ENCODE measurements around the gene MAGEC2.

The MAGEC2 gene

DNA sequence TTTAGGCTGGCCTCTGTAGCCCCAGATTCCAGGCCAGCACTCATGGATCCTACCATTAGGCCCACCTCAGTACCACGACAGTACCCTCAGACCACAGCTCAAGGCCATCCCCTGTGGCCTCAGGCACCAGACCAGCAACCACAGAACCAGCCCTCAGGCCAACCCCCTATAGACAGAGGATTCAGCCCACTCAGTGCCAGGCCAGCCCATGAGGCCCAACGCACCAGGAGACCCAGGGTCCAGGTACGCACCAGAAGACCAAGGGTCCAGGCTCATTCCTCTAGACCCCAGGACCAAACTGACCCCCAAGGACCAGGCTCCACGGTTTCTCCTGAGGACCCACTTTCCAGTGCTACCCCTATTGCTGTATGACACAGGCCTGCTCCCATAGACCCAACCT is 39.5 kb upstream of the MAGEC2 start:
- no peaks in the 10 kb centered on the region for H3K36me3 Mint-ChIP-seq (ENCODE audit: low read depth)
- peaks cover 4% of the 10 kb centered on the region for H3K27me3 Mint-ChIP-seq (ENCODE audit: low read depth, poor library complexity)
- H3K4me1 Mint-ChIP-seq = no peaks in the 10 kb centered on the region
- peak overlapping the region; percentile 29 for H3K27ac Mint-ChIP-seq
- TF ChIP-seq, protein P1, sequence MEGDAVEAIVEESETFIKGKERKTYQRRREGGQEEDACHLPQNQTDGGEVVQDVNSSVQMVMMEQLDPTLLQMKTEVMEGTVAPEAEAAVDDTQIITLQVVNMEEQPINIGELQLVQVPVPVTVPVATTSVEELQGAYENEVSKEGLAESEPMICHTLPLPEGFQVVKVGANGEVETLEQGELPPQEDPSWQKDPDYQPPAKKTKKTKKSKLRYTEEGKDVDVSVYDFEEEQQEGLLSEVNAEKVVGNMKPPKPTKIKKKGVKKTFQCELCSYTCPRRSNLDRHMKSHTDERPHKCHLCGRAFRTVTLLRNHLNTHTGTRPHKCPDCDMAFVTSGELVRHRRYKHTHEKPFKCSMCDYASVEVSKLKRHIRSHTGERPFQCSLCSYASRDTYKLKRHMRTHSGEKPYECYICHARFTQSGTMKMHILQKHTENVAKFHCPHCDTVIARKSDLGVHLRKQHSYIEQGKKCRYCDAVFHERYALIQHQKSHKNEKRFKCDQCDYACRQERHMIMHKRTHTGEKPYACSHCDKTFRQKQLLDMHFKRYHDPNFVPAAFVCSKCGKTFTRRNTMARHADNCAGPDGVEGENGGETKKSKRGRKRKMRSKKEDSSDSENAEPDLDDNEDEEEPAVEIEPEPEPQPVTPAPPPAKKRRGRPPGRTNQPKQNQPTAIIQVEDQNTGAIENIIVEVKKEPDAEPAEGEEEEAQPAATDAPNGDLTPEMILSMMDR (IDR thresholded peaks at IDR 0.05) = no peak
- no peak for DNase-seq
- H3K4me3 Mint-ChIP-seq = no peak overlapping the region
- peaks cover 52% of the 10 kb centered on the region for H3K9me3 Mint-ChIP-seq

DNA sequence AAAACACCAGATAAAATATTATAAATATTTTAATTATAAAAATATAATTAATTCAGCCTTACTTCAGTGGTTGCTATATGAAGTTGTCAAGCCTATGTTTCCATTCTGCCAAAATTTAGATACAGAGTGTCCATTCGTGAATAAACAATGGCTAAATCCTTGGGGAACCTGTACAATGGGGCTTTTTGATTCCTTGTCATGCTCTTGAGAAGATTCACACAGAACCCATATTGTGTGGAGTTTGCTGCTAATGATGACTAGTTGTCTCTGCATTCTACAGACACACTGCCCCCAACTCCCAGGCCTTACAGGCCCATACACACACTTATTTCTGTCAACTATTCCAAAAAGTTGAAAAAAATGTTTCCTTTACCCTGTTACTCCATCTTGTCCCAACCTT is 33.4 kb upstream of the MAGEC2 start:
- Mint-ChIP-seq H3K36me3 (ENCODE audit: low read depth) (no peaks in the 10 kb centered on the region), H3K9me3 (peaks cover 53% of the 10 kb centered on the region), H3K27ac (no peak overlapping the region), H3K27me3 (ENCODE audit: low read depth, poor library complexity) (peaks cover 4% of the 10 kb centered on the region), H3K4me3 (no peak overlapping the region), H3K4me1 (no peaks in the 10 kb centered on the region)
- DNase-seq = no peak
- TF ChIP-seq, protein P1 (IDR thresholded peaks at IDR 0.05) = no peak

DNA sequence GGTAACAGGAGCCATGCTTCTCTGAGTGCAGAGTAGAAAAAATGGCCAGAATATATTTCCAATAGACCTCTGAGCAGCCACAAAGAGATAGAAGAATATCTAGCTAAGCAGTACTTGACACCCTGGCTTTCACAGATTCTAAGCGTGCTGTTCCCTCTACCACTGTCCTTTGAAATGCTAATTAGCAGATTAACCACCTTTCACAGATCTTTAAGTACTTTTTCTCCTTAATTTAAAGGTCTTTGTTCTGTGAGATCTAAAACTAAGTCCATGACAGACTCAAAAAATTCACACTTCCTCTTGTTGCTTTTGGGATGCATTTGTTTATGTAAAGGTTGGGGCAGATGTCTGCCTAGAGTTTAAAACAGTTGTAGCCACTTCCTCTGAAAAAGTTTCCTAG is 28.3 kb upstream of the MAGEC2 start:
- Mint-ChIP-seq H3K27ac (no peak overlapping the region), H3K4me1 (no peaks in the 10 kb centered on the region), H3K36me3 (ENCODE audit: low read depth) (no peaks in the 10 kb centered on the region), H3K27me3 (ENCODE audit: low read depth, poor library complexity) (no peaks in the 10 kb centered on the region), H3K9me3 (peaks cover 30% of the 10 kb centered on the region), H3K4me3 (no peak overlapping the region)
- TF ChIP-seq, protein P1 (IDR thresholded peaks at IDR 0.05) = no peak
- DNase-seq = no peak

DNA sequence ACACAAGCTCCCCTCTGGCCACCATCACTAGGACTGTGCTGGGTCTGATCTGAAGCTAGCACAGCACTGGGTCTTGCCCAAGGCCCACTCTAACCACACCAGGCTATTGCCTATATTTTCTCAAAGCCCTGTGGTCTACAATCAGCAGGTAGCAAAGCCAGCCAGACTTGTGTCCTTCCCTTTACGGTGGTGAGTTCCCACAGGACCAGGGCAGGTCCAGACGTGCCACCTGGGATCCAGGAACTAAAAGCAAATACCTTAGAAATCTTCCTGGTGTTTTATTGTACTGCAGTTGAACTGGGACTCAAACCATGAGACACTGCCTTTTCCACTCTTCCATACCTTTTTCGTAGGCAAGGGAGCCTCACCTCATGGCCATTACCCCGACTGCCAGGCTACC is 9.0 kb upstream of the MAGEC2 start:
- H3K27me3 Mint-ChIP-seq (ENCODE audit: low read depth, poor library complexity) = no peaks in the 10 kb centered on the region
- H3K36me3 Mint-ChIP-seq (ENCODE audit: low read depth) = no peaks in the 10 kb centered on the region
- no peak overlapping the region for H3K27ac Mint-ChIP-seq
- H3K9me3 Mint-ChIP-seq = peaks cover 32% of the 10 kb centered on the region
- DNase-seq = no peak
- H3K4me1 Mint-ChIP-seq = no peaks in the 10 kb centered on the region
- H3K4me3 Mint-ChIP-seq = no peak overlapping the region
- TF ChIP-seq, protein P1 (IDR thresholded peaks at IDR 0.05) = no peak

DNA sequence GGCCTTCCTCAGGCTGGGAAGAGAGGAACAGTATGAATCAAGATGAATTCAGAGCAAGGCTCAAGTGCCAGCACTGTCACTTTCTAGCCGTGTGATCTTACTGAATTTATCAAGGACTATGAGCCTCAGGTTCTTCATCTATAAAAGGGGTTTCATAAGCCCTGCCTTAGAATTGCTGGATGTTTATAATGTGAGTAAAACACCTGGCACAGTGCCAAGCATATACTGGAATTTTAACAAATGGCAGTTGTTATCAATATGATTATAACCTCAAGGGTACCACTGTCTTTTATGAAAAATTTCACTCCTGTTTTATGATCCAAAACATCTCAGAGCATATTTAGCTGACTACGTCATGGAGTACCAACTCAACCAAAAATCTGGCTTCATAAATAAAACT is 4.0 kb downstream of the MAGEC2 start:
- Mint-ChIP-seq H3K36me3 (ENCODE audit: low read depth) (no peaks in the 10 kb centered on the region), H3K27ac (no peak overlapping the region), H3K9me3 (peaks cover 52% of the 10 kb centered on the region), H3K4me3 (no peak overlapping the region), H3K27me3 (ENCODE audit: low read depth, poor library complexity) (peaks cover 3% of the 10 kb centered on the region), H3K4me1 (no peaks in the 10 kb centered on the region)
- DNase-seq = no peak
- TF ChIP-seq, protein P1 (IDR thresholded peaks at IDR 0.05) = no peak

DNA sequence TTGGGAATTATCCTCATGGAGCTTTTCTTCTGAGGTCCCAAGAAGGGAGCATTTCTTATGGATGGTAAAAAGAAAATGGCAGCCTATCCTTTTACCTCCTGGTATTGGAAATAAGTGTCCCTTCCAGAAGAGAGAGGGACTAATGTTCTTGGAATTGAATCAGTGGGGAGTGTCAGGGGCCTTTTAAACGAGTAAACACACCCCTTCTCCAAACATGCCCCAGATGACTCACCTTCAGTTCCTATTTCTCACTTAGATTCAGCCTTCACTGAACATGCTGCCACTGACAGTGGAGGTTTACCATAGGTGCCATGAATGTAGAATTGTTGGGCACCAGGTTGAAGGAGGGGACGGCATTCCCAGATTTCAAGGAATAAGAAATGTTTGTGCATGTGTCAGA is 19.0 kb downstream of the MAGEC2 start:
- no peak for DNase-seq
- no peak overlapping the region for H3K27ac Mint-ChIP-seq
- H3K4me3 Mint-ChIP-seq = no peak overlapping the region
- TF ChIP-seq, protein P1 (IDR thresholded peaks at IDR 0.05) = no peak
- H3K4me1 Mint-ChIP-seq = no peaks in the 10 kb centered on the region
- no peaks in the 10 kb centered on the region for H3K27me3 Mint-ChIP-seq (ENCODE audit: low read depth, poor library complexity)
- no peaks in the 10 kb centered on the region for H3K36me3 Mint-ChIP-seq (ENCODE audit: low read depth)
- peaks cover 41% of the 10 kb centered on the region for H3K9me3 Mint-ChIP-seq
